Cardiac septum (tissue), 1 donor: ENCODE data around the gene TDRKH. TPM values are rescaled to one million over a fixed set of nuclear protein-coding genes. Genes with fewer than 3 reads are reported as not detected.
"Not testable (repeated sequence)": the region's sequence is repeated elsewhere in the genome, so short reads cannot be mapped to it uniquely, and the experiment has no call there.

ENCODE experiments used
- DNase-seq: peaks from one replicate; pipeline ENCODE4 v3.0.0-alpha.2; 2020; ENCODE audit warnings: low spot score
- intact Hi-C: fragments of 100-400 bp; cut with DNase I; formaldehyde crosslinking; loops from one replicate; pipeline ENCODE4 v1.14.0; 2022
- total RNA-seq: library from RNA; stranded (reverse); fragmentation: NEBNext Ultra II Directional; extraction: Animal tissue kit (Norgen Biotek cat#: 25700); gene quantifications from one replicate; pipeline ENCODE4 v1.2.1, GENCODE V29; 2021
- donor health status: DM: no; HTN: no; CAD: no.

TDRKH gene
- total RNA-seq, 1 donor from 2014 or later: 6.0 TPM

DNA sequence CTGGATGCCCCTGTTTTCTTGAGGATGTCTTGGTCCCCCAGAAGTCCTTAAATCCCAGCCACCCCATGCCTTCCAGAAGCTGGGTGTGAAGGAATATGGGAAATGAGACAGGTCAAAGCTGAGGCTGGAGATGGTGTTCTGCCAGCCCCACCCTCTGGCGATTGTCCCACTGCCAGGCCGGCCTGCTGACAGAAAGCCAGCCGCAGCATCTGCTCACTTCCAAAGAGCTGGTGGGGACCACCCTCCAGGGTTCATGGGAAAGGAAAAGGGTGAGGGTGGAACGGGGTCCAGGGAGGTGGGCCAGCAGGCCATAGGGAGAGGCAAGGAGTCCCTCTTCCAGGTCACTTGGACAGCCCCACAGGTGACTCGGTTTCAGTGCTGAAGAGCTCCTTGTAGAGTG lies 16.8 kb upstream of the TDRKH start:
- intact Hi-C loops: no loop called here
- DNase-seq: no peak

DNA sequence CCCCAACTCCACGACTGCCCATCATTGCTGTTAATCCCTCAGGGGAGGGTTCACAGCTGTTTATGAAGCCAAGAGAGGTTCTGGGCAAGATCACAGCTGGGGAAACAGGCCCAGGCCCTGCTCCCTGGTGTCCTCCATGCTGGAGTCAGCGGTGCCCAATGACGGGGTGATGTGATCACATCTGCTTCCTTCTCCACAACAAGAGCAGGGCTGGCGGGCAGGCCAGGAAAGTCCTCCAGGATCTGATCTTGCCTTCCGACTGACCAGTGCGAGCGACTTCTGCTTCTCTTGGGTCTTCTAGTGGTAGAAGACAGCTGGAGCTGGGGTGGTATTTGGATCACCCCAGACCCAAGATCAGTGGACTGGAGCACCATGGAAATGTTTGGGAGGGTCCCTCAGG lies 15.9 kb upstream of the TDRKH start:
- DNase-seq: no peak
- intact Hi-C loops: no loop called here

DNA sequence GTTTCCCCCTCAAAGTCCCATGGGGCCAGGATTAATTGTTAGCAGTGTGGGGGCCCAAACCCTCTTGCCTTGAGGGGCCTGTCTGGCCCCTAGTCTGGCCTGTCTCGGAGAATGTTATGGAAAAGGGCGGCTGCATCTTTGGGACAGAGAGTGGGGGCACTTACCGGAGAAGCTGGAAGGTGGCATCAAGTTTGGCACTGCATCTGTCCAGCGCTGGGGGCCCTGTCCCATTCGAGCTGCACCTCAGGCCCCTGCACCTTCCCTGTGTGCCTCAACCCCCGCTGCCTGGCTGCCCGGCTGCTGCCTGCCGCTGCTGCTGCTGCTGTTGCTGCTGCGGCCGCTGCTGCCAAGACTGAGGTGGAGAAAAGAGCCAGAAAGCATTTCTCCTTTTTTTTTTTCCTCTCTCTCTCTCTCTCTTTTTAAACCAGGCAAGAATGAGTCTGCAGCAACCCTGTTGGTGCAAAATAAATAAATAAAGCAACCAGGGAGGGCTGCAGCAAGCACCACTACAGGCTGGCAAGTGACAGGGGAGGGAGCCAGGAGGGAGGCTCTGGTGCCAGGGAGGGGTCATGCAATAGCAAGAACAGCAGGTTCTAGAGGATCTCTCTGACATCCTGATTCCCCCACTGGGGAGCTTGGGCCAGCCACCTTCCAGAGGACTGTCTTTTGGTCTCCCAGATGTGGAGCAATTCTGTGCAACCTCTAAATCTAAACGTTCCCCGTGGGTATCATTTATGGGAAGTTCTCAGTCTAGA lies 14.9 kb upstream of the TDRKH start, which contains the start of gene LINGO4:
Gene LINGO4, minus strand, starts transcription at position 354 of the 755 bp plus-strand sequence. CDS start 2,715 bp downstream, outside the sequence.
- no peak for DNase-seq
- intact Hi-C loops: no loop called here

DNA sequence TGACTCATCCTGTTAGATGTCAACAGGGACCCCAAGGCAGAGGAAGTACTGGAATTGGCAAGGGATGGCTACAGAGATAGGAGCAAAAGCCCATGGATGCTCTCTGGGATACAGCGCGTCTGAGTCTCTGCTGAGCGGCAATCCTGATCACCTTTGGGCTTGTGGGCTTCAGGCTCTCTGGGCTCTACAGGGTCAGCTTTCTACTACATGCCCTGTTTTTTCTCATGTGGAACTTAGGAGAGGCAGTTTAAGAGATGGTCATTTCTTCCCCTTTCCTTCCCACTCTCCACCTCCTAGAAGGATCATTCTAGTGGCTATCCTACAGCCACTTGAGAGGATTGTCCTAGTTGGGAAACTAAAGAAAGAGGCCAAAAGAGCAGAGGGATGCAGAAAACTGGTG lies 13.6 kb upstream of the TDRKH start:
- DNase-seq: no peak
- intact Hi-C loops: no loop called here

DNA sequence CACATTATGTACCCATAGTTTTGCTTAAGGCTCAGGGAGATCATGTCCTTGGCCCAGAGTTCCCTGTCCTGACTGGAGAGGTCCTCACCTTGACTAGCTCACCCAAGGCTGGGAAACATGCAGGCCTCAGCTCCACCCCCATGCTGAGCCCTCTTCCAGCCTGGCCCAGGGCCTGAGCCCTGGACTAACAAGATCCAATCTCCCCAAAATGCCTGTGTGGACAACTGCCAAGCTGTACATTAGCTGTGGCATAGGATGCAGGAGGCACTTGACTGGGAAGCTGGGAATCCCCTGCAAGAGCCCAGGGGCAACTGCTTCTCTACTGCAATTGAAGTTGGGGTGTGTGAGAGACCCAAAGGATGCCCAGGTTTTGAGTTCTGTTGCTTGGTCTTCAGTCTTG lies 12.9 kb upstream of the TDRKH start:
- intact Hi-C loops: no loop called here
- no peak for DNase-seq

DNA sequence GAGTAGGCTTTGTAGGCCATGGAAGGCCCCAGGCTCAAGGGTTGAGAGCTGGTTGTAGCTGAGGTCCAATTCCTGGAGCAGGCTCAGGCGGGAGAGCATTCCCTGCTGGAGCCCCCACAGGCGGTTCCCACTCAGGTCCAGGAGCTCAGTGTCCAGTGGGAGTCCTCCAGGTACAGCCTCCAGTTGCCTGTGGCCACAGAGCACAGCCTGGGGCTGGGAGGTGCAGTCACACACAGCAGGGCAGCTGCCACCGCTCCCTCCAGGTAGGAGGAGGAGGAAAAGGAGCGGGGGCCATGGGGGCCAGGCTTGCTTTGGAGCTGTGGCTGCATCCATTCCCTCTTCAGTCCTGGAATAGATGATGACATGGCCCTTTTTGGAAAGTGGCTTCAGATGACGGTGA lies 12.1 kb upstream of the TDRKH start:
- intact Hi-C loops: no loop called here
- no peak for DNase-seq

DNA sequence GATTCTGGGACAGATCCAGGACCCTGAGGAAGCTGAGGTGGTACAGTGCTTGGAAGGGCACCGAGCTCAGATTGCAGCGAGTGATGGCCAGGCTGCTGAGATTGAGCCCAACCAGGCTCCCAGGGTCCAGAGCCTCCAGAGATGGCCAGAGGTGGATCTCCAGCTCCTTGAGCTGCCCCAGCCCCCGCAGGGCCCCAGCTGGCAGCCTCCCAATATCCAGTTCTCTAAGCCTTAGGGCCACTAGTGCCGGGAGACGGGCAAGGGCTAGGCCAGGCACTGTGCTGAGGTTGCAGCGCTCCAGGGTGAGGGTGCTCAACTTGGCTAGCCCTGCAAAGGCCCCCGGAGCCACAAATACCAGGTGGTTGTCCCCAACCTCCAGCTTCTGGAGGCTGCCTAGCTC lies 11.5 kb upstream of the TDRKH start:
- DNase-seq: no peak
- intact Hi-C loops: no loop called here

DNA sequence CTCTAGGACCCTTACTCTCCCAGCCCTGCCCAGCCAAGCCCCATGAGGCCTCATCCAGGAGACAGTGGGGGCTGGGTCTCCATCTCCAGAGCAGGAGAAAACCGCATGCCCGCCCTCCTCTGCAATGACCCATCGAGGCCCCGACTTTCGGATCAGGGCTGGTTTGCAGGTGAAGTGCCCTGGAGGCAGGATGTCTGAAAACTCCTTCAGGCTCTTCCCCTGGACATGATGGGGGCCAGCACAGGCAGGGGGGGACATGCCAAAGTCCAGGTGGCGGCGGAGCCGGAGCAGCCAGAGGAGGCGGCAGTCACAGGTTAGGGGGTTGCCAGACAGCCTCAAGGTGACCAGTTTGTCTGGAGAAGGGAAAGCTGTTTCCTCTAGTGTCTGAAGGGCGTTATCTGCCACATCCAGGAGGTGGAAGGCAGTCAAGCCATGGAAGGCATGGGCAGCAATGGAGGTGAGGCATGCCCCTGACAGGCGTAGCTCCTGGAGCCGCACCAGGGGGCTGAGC lies 11.1 kb upstream of the TDRKH start:
- no peak for DNase-seq
- intact Hi-C loops: no loop called here

DNA sequence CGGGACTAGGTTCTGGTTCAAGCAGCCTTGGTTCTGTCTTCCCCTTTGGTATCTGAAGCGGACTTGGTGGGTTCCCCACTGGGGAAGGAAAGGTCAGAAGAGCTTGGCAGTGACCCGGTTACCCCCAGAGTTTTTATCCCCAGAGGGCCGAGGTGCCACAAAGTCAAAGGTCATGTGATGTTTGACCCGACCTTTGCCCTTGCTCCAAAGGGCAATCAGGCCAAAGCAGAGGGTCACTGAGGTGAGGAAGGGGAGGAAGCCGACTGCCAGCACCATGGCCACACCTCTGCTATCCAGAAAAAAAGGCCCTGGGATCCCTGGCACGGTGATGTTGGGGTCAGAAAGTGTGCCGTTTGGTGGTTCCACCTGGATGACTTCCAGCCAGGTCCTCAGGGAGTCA lies 10.5 kb upstream of the TDRKH start:
- DNase-seq: no peak
- intact Hi-C loops: no loop called here

DNA sequence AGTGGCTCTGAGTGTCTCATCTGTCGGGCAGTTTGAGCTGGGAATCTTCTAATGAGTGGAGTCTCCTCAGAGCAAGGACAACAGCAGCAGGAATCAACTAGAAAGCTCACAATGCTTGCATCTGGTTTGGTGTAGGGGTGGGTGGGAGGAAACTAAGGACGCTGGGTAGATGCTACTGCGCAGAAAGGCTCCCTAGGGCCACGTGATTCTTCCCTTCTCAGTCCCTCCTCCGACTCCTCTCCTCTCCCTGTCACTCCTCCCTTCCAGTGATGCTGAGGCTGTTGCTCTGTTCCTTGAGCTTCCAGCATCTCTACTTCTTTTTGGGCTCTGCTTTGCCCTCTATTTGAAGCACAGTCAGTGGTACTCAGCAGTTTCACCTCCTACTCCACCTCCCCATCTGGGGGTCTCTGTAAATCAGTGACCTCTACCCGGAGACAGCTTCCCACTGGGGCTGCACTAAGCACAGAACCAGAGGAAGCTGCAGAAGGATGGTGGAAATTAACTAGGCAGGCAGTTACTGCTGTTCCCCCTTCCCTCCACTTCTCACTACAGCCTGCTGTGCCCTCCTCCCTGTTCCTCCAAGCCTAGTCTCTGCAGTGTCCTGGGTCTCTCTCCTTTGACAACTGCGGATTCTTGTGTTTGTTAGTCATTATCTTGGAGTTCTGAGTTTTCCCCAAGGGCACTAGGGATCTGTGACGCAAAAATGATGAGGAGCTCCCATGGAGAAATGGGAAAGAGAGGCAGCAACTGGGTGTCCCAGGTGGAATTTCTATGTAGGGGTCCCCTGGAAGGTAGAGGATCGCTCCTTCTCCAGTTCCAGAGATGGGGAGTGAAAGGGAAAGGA lies 9.1 kb upstream of the TDRKH start:
- intact Hi-C loops: no loop called here
- no peak for DNase-seq

DNA sequence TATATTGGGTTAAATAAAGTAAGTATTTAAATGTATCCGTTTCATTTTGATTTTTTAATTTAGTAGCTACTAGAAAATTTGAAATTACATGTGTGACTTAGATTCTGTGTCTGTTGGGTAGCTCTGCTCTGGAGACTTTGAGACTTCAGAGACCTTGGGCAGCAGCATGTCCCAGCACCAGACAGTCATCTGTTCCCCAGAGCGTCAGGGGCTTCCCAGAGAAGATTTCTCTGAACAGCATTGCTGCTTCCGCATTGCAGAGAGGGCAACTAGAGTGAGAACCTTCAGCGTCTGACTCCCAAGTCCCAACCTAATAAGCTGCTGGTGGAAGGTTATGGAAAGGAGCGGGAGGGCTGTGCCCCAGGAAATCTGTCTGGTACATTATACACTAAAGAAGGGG lies 8.3 kb upstream of the TDRKH start:
- no peak for DNase-seq
- intact Hi-C loops: no loop called here

DNA sequence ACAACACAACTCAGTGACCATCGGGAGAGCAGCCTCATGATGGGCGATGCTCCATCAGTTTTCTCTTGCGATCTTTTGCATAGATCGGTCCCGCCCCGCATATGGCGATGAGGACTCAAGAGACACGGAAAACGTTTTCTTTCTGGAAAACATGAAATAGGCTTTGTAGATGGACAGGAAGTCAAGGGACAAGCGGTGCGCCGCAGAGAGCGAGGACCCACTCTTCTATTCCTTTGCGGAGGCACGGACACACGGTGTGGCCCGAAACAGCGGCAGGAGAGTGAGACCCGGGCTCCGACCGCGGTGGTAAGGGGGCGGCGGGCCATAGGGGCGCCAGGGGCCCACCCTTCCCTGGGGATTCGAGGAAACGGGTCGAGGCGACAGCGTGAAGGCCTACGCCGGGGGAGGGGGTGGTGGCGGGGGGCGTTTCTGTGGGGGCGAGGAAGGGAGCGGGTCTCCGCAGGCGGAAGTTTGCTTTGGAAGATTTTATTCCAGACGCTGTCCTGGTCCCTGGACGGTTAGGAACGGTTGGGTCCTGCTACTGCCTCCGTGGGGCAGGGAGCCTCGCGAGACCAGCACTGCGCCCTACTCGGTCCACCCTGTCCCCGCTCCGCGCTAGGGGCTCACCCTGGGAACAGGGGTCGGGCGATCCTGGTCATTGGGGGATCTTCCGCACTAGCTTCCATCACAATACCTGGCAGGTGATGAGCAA lies 796 bp upstream of the TDRKH start:
- intact Hi-C loops: loop anchor here (2.0 kb wide), 1 partner anchor 42 kb away; no protein-coding TSS in a partner anchor
- DNase-seq: no peak

DNA sequence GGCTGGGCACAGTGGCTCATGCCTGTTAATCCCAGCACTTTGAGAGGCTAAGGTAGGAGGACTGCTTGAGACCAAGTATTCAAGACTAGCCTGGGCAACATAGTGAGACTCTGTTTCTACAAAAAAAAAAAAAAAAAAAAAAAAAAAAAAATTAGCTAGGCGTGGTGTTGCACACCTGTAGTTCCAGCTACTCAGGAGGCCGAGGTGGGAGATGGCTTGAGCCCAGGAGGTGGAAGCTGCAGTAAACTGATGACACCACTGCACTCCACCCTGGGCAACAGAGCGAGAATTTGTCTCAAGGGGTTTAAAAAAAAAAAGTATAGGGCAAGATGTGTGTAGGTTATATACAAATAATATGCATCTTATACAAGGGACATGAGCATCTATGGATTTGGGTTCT lies 2.6 kb downstream of the TDRKH start:
- intact Hi-C loops: no loop called here
- DNase-seq: no peak

DNA sequence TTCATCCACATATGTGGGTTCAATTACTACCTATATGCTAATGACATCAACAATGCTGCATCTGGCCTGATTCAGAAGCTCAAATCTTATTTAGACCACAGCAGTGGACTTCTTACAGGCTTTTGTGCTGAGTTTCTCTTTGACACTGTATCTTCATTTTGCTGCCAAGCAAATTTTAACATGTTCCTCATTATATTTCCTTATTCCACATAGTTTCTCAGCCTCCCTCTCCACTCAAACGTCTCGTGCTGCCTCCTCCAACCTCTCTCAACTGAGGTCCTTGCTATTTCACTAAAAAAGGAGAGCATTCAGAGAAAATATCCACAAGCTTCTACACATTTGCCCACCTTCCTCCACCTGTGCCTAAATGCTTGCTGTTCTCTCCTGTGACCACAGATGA lies 6.5 kb downstream of the TDRKH start:
- no peak for DNase-seq
- intact Hi-C loops: no loop called here

DNA sequence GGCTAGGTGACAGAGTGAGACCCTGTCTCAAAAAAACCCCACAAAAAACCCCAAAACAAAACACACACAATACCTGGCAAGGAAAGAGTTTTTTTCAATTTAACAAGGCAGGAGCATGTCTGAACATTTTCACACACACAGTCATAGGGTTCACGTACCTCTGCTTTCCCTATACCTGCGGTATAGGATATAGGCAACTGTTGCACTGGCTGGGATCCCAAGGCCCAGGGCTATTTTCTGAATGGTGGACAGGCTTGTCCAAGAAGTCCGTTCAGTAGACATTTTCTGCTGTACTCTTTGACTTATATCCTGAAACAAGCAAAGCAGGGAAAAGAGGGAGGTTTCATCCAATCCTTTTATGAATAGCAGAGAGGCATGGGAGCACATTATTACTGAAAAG lies 7.6 kb downstream of the TDRKH start:
- intact Hi-C loops: no loop called here
- no peak for DNase-seq

DNA sequence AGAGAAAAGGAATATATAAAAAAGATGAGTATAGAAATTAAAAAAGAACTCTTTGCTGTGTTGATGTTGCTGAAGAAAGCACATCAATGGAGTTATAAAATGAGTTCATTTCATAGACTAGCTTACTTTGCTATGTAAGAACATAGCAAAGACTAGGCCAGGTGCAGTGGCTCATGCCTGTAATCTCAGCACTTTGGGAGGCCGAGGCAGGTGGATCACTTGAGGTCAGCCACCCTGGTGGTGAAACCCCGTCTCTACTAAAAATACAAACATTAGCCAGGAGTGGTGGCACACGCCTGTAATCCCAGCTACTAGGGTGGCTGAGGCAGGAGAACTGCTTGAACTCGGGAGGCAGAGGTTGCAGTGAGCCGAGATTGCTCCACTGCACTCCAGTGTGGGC lies 8.3 kb downstream of the TDRKH start:
- intact Hi-C loops, DNase-seq: not testable (repeated sequence)

DNA sequence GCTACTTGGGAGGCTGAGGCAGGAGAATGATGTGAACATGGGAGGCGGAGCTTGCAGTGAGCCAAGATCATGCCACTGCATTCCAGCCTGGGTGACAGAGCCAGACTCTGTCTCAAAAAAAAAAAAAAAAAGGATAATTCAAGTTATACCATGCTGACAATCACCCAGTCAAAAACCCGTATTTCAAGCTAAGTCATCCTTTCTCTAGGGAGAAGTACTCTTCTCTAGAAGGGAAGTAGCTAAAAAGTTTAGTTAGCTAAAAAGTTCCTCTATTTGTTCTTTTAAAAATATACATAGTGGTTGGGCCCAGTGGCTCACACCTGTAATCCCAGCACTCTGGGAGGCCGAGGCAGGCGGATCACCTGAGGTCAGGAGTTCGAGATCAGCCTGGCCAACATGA lies 9.6 kb downstream of the TDRKH start:
- intact Hi-C loops: not testable (repeated sequence)

DNA sequence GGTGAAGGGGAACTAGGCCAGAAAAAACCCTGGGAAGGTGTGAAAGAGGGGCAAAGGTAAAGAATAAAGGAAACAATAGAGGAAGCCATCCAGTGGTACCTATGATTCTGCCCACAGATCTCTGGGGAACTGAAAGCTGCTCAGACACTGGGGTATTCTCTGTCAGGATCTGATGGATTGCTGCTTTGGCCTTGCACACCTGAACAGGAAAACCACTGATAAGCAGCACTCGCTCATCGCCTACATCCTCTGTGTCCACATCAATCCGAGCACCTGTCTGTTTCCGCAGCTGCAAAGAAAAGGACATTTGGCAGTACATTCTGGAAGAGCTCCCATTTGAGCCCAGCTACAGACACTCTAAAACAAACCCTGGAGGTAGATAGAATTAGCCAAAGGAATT lies 10.4 kb downstream of the TDRKH start:
- intact Hi-C loops: no loop called here

More for the DNA sequence above, 9.6 kb downstream of the TDRKH start:
- not testable (repeated sequence) for DNase-seq

DNA sequence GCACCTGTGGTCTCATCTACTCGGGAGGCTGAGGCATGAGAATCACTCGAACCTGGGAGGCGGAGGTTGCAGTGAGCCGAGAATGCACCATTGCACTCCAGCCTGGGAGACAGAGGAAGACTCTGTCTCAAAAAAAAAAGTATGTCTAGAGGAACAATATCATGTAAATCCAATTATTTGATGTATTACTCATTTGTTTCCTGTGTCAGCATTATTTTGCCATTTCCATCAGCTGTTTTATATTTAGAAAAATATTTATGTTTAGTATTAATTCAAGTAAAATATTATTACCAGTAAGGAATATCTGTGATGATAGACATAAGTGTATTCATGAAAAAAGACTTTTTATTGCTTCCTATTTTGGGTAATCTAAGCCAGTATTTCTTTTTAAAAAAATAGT lies 13.0 kb downstream of the TDRKH start:
- no peak for DNase-seq
- intact Hi-C loops: no loop called here

More for the DNA sequence above, 10.4 kb downstream of the TDRKH start:
- no peak for DNase-seq

DNA sequence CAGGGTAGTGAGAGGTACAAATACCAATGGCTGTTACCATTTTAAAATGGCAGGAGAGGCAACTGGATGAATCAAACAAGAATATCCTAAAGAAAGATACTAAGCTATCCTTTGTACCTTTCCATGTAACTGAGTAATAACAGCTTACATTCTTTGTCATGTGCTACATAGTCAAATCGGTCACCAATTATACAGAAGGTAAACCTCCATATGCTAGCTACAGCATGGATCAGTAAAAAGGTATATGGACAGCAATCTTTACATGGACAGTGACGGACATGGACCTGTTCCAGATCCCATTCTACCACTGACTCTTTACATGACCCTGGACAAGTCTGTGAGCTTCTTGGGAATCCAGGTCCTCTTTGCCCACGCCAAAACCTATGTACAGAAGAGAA lies 13.6 kb downstream of the TDRKH start:
- intact Hi-C loops: no loop called here
- no peak for DNase-seq
